HG03457 (cell line): Measurements from ENCODE around the gene TSC22D4.

ENCODE experiments used
- ATAC-seq: cut with Tn5 transposase; IDR thresholded peaks from one replicate; pipeline ENCODE4 v1.9.1; 2021; ENCODE audit warnings: moderate number of reproducible peaks; ENCODE audit not compliant: unreplicated experiment

Gene TSC22D4

GRCh38 chr7:100430493-100431285, 48.3 kb downstream of the TSC22D4 start:
- no peak for ATAC-seq

DNA sequence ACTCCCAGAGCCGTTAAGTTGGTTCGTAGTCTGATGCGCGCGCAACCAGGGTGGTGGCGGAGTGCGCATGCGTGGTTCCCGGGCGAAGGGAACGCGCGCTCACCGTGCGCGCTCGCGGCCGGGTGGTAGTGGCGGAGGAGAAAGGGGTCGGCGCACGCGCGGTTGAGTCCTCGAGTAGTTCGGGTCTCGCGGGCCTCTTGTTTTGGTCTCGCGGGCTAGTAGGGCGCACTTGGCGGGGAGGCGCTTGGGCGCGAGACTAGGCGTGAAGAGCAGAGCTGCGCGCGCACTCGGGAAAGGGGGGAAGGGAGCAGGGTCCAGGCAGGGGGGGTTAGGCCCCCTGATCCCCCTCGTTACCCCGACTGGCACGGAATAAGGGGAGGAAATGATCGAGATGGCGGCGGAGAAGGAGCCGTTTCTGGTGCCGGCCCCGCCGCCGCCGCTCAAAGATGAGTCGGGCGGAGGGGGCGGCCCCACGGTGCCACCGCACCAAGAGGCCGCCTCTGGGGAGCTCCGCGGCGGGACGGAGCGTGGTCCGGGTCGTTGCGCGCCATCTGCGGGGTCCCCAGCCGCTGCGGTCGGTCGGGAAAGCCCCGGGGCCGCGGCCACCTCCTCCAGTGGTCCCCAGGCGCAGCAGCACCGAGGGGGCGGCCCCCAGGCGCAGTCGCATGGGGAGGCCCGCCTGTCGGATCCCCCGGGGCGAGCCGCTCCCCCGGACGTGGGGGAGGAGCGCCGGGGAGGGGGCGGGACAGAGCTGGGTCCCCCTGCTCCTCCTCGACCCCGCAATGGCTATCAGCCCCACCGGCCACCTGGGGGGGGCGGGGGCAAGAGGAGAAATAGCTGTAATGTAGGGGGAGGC, 49.1 kb downstream of the TSC22D4 start, which contains the start of gene MEPCE:
Gene MEPCE (plus strand): TSS at position 195 of the 856 bp plus-strand sequence. CDS start 188 bp downstream, at position 383.
- ATAC-seq = peak; percentile 31

- ATAC-seq = peak; percentile 29
Measured at GRCh38 chr7:100428967-100429636, 49.9 kb downstream of the TSC22D4 start.

DNA sequence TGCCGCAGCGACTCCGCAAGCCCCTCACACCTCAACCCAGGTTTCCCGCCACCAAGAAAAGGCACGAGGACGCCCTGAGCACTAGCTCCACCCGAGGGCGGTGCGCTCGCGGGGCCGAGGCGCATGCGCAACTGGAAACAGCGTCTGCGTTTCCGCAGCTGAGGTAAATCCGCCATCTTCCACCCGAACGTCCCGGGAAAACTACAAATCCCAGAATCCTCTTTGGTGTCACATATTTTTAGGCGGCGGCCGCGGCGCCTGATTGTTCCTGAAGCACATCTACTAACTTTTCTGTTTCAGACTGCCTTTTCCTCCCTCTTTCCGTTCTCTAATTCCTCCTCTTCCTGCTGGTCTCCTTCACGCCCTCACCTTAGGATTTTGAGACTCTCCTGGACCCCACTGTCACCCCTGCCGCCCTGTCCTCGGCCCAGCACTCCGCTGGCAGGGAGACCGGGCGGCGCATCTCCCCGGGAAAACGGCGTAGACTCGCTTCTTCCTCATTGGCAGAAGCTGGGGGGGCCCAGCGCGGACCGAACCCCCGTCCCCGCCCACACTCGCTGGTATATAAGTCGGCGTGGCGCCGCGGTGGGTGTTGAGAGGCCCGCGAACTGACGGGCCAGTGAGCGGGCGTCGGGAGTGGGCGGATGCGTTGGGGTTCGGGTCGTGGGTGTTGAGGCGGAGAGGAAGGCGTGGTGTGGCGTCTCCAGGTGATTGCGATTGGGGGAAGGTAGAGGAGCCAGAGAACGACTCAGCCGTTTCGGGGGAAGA, 50.6 kb downstream of the TSC22D4 start, which contains the start of gene ZCWPW1:
Gene ZCWPW1 (minus strand): TSS at position 505 of the 768 bp plus-strand sequence. CDS start 8,054 bp downstream, outside the sequence.
- peak; percentile 32 for ATAC-seq

GRCh38 chr7:100427762-100428198, 51.2 kb downstream of the TSC22D4 start:
- ATAC-seq = no peak

DNA sequence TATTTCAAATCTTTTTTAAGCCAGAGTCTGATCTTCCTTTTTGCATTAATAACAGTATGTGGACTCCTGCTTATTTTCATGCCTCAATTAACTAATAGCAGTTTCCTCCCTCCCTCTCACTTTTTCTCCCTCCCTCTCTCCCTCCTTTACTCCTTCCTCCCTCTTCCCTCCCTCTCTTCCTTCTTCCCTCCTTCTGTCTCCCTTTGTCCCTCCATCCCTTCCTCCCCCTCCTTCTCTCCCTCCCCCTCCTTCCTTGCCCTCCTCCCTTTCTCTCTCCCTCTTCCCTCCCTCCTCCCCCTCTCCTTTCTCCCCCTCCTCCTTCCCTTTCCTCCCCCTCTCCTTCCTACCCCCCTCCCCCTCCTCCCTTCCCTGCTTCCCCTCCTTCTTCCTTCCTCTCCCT, 52.5 kb downstream of the TSC22D4 start:
- ATAC-seq = no peak

DNA sequence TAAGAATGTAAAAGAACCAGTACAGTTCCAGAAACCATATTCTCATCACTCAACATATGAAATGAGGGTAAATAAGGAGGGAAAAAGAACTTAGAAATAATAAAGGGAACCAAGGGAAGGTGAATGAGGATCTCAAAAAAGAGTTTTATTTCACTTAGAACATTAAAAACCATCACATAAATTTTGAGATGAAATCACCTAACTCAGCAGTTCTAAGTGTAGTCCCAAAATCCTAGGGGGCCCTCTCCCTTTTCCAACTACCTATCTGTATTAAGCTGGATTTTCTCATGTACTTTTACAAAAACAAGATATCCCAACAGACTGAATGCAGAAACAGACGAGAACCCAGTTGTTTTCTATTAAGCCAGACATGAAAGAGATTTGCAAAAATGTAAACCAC, 53.7 kb downstream of the TSC22D4 start:
- no peak for ATAC-seq

DNA sequence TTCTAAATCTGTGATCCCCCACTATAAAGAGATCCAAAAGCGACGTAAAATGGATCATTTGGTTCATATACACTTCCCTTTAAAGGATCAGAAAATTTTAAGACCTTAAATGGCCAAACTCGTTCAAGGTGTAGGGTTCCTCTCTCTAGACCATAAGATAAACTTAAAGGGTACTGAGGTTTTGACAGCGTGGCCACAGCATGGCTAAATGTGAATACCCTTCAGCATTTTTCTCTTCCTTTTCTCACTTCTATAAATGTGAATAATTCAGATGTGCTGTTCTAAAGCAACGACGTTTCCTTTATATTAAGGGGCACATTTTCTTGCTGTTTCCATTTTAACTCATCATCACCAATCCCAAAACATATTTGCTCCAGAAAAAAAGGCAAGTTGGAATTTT, 55.7 kb downstream of the TSC22D4 start:
- no peak for ATAC-seq

- no peak for ATAC-seq
Measured at GRCh38 chr7:100419660-100420226, 59.3 kb downstream of the TSC22D4 start.

- no peak for ATAC-seq
Measured at GRCh38 chr7:100418930-100419659, 59.9 kb downstream of the TSC22D4 start.
